ENCODE results near the gene RSBN1L. TPM values are rescaled to one million over a fixed set of nuclear protein-coding genes. Genes with fewer than 3 reads are reported as not detected.

Gene RSBN1L
- polyA plus RNA-seq, 2 of the 4 experiments (the other 2 are of a cell fraction) = 11.1 to 13.0 TPM

DNA sequence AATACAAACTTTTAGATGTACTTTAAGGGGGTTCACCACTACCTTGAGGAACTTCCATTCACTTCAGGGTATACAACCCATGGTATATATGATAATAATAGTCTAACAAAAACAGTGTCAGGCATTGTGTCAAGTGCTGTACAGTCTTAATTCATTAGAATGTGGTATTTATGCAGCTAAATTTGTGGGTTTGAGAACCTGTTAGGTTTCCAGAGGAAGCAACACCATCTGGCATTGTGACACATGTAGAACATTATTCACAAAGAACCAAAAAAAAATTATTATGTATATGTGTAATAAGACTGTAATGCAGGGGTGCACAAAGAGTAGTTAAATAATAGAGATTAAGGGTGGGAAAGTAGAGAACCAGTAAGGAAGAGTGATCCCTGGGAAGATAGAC lies 75.6 kb downstream of the RSBN1L start:
- ChIA-PET POLR2A (no interaction called here), CTCF (interaction anchor here (1.2 to 1.7 kb wide), 2 partner anchors 12 to 26 kb away, joined by 3 to 10 read pairs; partner anchors contain the start of genes PHTF2 and TMEM60)

DNA sequence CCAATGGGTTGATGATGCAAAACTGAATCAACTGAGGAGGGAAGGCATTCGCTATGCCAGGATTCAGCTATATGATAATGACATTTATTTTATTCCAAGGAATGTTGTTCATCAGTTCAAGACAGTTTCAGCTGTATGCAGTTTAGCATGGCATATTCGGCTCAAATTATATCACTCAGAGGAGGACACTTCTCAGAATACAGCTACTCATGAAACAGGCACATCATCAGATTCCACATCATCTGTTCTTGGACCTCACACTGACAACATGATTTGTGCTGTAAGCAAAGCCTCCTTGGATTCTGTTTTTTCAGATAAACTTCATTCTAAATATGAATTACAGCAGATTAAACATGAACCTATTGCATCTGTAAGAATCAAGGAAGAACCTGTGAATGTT lies 82.3 kb downstream of the RSBN1L start:
- H3K4me2 ChIP-seq = no peak overlapping the region
- ATAC-seq (no peak), DNase-seq (ENCODE audit: low read depth in 1 of 2, low spot score in 1 of 2) (no peak), FAIRE-seq (no peak)
- TF ChIP-seq TFCP2L1 (CRISPR knock-in tag; IDR thresholded peaks at IDR 0.05) (no peak), RFX5 (IDR thresholded peaks at IDR 0.05) (no peak), MYC (IDR thresholded peaks at IDR 0.05; ENCODE audit: borderline replicate concordance, low read length) (no peak), HOXB5 (CRISPR knock-in tag; IDR thresholded peaks at IDR 0.05) (no peak), POLR2A (IDR thresholded peaks at IDR 0.05; ENCODE audit: low read length) (no peak)
- 0 out of 3 replicates have a peak, but pooled peaks cover 7% of the 10 kb centered on the region for H3K9me3 ChIP-seq
- no peaks in the 10 kb centered on the region for H3K4me1 ChIP-seq
- ChIA-PET CTCF (interaction anchor here (1.4 kb wide), 1 partner anchor 19 kb away, joined by 3 read pairs; no protein-coding TSS in a partner anchor), POLR2A (no interaction called here)
- 100% methylated on average over 2 of the region's 2 CpGs for WGBS (ENCODE audit: missing lambda C conversion rate)
- no peak overlapping the region for H3K4me3 ChIP-seq
- no peak overlapping the region for H3K27ac ChIP-seq

More for the DNA sequence above, 75.6 kb downstream of the RSBN1L start:
- FAIRE-seq (no peak), ATAC-seq (no peak), DNase-seq (ENCODE audit: low read depth in 1 of 2, low spot score in 1 of 2) (no peak)
- Histone ChIP-seq H3K27ac (no peak overlapping the region), H3K4me3 (no peak overlapping the region), H3K4me1 (peaks cover 11% of the 10 kb centered on the region), H3K4me2 (no peak overlapping the region), H3K9me3 (0 out of 3 replicates have a peak, but pooled peaks cover 5% of the 10 kb centered on the region)
- TF ChIP-seq MYC (IDR thresholded peaks at IDR 0.05; ENCODE audit: borderline replicate concordance, low read length) = no peak
- no peak for TF ChIP-seq CEBPB (IDR thresholded peaks at IDR 0.05)
- no peak for TF ChIP-seq ZC3H11A (IDR thresholded peaks at IDR 0.05)
- no peak for TF ChIP-seq HOXB5 (CRISPR knock-in tag; IDR thresholded peaks at IDR 0.05)
- TF ChIP-seq, protein P1, sequence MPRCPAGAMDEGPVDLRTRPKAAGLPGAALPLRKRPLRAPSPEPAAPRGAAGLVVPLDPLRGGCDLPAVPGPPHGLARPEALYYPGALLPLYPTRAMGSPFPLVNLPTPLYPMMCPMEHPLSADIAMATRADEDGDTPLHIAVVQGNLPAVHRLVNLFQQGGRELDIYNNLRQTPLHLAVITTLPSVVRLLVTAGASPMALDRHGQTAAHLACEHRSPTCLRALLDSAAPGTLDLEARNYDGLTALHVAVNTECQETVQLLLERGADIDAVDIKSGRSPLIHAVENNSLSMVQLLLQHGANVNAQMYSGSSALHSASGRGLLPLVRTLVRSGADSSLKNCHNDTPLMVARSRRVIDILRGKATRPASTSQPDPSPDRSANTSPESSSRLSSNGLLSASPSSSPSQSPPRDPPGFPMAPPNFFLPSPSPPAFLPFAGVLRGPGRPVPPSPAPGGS (IDR thresholded peaks at IDR 0.05) = no peak
- TF ChIP-seq, protein P2, sequence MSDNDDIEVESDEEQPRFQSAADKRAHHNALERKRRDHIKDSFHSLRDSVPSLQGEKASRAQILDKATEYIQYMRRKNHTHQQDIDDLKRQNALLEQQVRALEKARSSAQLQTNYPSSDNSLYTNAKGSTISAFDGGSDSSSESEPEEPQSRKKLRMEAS (IDR thresholded peaks at IDR 0.05) = no peak
- no peak for TF ChIP-seq CHD2 (IDR thresholded peaks at IDR 0.05; ENCODE audit: low read length, partially characterized antibody)
- TF ChIP-seq, protein P3, sequence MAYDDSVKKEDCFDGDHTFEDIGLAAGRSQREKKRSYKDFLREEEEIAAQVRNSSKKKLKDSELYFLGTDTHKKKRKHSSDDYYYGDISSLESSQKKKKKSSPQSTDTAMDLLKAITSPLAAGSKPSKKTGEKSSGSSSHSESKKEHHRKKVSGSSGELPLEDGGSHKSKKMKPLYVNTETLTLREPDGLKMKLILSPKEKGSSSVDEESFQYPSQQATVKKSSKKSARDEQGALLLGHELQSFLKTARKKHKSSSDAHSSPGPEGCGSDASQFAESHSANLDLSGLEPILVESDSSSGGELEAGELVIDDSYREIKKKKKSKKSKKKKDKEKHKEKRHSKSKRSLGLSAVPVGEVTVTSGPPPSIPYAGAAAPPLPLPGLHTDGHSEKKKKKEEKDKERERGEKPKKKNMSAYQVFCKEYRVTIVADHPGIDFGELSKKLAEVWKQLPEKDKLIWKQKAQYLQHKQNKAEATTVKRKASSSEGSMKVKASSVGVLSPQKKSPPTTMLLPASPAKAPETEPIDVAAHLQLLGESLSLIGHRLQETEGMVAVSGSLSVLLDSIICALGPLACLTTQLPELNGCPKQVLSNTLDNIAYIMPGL (CRISPR knock-in tag; IDR thresholded peaks at IDR 0.05; ENCODE audit: borderline replicate concordance) = no peak
- TF ChIP-seq HOXB13 (CRISPR knock-in tag; IDR thresholded peaks at IDR 0.05; ENCODE audit: low read depth) = no peak
- TF ChIP-seq MAFK (IDR thresholded peaks at IDR 0.05; ENCODE audit: partially characterized antibody) = no peak
- no peak for TF ChIP-seq RAD21 (conservative IDR thresholded peaks at IDR 0.05 in 1 of 2, IDR thresholded peaks at IDR 0.05 in 1 of 2)
- TF ChIP-seq FOSB (CRISPR knock-in tag; IDR thresholded peaks at IDR 0.05) = no peak
- TF ChIP-seq, protein P4, sequence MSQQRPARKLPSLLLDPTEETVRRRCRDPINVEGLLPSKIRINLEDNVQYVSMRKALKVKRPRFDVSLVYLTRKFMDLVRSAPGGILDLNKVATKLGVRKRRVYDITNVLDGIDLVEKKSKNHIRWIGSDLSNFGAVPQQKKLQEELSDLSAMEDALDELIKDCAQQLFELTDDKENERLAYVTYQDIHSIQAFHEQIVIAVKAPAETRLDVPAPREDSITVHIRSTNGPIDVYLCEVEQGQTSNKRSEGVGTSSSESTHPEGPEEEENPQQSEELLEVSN (IDR thresholded peaks at IDR 0.05; ENCODE audit: borderline replicate concordance, low read depth) = no peak
- TF ChIP-seq, protein P5, sequence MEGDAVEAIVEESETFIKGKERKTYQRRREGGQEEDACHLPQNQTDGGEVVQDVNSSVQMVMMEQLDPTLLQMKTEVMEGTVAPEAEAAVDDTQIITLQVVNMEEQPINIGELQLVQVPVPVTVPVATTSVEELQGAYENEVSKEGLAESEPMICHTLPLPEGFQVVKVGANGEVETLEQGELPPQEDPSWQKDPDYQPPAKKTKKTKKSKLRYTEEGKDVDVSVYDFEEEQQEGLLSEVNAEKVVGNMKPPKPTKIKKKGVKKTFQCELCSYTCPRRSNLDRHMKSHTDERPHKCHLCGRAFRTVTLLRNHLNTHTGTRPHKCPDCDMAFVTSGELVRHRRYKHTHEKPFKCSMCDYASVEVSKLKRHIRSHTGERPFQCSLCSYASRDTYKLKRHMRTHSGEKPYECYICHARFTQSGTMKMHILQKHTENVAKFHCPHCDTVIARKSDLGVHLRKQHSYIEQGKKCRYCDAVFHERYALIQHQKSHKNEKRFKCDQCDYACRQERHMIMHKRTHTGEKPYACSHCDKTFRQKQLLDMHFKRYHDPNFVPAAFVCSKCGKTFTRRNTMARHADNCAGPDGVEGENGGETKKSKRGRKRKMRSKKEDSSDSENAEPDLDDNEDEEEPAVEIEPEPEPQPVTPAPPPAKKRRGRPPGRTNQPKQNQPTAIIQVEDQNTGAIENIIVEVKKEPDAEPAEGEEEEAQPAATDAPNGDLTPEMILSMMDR (IDR thresholded peaks at IDR 0.05) = no peak
- TF ChIP-seq ESRRA (IDR thresholded peaks at IDR 0.05; ENCODE audit: borderline replicate concordance, low read length) = no peak
- no peak for TF ChIP-seq GATA3 (IDR thresholded peaks at IDR 0.05; ENCODE audit: borderline replicate concordance)
- no peak for TF ChIP-seq HEYL (CRISPR knock-in tag; IDR thresholded peaks at IDR 0.05)
- no peak for TF ChIP-seq CBX8 (IDR thresholded peaks at IDR 0.05)
